Sigmoid colon (tissue), 4 donors: ENCODE results near the gene PDE6G.

Source experiments
- EP300 ChIP-seq, 4 donors: sonication (generic); formaldehyde crosslinking; IDR thresholded peaks; one replicate each; pipeline ENCODE4 v1.6.1; 2017; ENCODE audit warnings: antibody characterized with exemption in 4 of 4
- POLR2A ChIP-seq, 2 donors: fragments of 450-650 bp; IDR thresholded peaks; one replicate each; pipeline ENCODE4 v1.6.1; 2016; ENCODE audit warnings: antibody characterized with exemption in 2 of 2, mild to moderate bottlenecking in 2 of 2, moderate library complexity in 2 of 2
- POLR2AphosphoS5 ChIP-seq, 4 donors: sonication (generic); formaldehyde crosslinking; IDR thresholded peaks; one replicate each; pipeline ENCODE4 v1.6.1; 2017; ENCODE audit warnings: antibody characterized with exemption in 4 of 4
- TF ChIP-seq, protein P1 (sequence below), 4 experiments: fragments of 450-650 bp in 3 of 4; fragments of 200-600 bp in 1 of 4; IDR thresholded peaks; one replicate each; pipeline ENCODE4 v1.5.1; 2016 to 2019; ENCODE audit warnings: antibody characterized with exemption in 4 of 4, mild to moderate bottlenecking in 3 of 4, moderate library complexity in 2 of 4

DNA sequence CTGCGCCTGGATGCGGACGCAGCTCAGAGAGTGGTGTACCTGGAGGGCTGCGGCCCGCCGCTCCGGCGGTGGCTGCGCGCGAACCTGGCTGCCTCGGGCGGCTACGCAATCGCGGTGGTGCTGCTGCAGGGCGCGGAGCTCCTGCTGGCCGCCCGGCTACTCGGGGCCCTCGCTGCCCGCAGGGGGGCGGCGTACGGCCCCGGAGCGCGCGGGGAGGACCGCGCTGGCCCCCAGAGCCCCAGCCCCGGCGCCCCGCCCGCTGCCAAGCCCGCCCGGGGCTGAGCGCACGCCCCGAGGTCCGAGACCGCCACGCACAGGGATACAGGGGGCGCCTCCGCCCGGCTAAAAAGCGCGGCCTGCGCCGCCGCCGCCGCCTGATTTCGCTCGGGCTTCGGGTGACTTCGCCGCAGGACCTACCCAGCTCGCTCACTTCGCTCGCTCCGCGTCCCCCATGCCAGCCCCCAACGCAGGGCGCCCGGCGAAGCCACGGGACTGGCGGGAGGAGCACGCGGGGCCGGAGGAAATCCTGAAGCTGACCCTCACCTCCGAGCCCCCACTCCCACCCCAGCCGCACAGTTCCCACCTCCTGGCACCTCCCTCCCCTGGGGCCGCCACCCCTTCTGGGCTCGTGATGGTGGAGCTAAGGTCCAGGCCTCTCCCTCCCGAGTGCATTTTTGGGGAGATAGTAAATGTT lies 8.2 kb downstream of the PDE6G start:
- TF ChIP-seq POLR2AphosphoS5 (IDR thresholded peaks at IDR 0.05) (no peak), POLR2A (IDR thresholded peaks at IDR 0.05) (no peak), EP300 (IDR thresholded peaks at IDR 0.05) (no peak)
- TF ChIP-seq, protein P1, sequence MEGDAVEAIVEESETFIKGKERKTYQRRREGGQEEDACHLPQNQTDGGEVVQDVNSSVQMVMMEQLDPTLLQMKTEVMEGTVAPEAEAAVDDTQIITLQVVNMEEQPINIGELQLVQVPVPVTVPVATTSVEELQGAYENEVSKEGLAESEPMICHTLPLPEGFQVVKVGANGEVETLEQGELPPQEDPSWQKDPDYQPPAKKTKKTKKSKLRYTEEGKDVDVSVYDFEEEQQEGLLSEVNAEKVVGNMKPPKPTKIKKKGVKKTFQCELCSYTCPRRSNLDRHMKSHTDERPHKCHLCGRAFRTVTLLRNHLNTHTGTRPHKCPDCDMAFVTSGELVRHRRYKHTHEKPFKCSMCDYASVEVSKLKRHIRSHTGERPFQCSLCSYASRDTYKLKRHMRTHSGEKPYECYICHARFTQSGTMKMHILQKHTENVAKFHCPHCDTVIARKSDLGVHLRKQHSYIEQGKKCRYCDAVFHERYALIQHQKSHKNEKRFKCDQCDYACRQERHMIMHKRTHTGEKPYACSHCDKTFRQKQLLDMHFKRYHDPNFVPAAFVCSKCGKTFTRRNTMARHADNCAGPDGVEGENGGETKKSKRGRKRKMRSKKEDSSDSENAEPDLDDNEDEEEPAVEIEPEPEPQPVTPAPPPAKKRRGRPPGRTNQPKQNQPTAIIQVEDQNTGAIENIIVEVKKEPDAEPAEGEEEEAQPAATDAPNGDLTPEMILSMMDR (IDR thresholded peaks at IDR 0.05) = no peak
